Raji (cell line): ENCODE results near the gene PVALEF.

Source experiments
- POLR2A ChIP-seq: IDR thresholded peaks from 2 replicates; pipeline ENCODE4 v1.6.1; 2011; ENCODE audit warnings: low read depth, low read length, control low read depth; ENCODE audit not compliant: insufficient read depth

Gene PVALEF

DNA sequence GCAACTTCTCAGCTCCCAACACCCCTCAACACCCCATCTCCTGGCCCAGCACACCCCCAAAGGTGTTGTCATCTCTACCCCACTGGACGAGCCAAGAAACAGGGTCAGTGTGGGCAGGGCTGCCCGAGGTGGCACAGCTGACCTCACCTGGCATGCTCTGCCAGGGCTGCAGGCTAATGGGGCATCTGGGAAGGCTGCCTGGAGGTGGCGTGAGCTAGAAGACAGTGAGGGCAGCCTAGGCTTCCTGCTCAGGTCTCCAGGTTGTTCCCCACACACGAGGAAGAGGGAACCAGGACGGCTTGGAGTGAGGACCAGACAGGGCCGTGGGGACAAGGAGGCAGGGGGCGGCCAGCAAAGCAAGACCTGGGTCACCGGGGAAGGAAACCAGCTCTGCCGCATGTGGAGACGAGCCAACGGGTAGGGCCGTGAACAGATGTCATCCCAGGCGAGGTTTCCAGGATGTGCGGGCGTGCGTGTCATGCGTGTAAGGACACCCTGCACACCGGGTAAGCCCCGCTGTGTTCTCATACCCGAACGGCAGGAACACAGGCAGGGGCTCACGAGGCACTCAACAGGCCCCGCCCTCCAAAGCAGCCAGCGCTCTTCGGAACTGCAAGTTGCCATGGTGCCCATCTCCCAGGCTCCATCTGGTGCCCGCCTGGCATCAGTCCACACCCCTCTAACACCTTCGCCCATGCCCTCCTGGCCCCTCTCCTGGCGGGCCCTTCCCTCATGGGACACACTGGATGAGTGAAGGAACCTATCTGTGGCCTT lies 29.6 kb upstream of the PVALEF start:
- TF ChIP-seq POLR2A: no peak

DNA sequence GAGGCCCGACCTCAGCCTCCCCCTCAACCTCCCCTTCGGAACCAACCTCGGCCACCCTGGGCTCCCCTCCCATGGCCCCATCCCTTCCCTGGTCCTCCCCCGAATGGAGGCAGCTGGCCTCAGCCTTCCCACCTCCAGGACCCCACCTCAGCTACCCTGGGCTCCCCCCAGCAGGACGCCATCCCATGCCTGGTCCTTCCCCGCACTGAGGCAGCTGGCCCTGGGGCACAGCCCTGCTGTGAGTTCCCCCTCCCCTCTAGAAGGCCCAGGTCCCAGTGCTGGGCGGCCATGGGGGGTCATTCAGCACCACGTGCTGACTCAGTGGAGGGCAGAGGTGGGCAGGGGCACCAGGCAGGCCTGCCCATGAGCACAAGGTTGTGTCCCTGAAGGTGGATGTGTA lies 28.9 kb upstream of the PVALEF start:
- no peak for TF ChIP-seq POLR2A

DNA sequence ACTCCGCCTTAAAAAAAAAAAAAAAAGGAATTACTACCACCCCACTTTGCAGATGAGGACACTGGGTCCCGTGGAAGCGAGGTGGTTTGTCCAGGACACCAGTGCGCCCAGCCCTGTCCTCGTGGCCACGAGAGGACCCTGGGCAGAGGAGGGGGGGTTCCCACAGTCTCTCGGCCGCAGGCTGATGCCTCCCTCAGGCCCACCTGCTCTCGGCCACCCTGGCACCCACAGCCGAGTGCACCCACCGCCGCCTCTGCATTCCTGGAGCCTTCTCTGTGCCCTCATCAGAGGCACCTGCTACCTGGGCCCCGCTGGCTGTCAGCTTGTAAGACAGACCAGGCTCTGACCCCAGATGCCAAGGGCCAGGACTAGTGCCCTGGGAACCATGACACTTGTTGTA lies 28.1 kb upstream of the PVALEF start:
- TF ChIP-seq POLR2A: no peak

DNA sequence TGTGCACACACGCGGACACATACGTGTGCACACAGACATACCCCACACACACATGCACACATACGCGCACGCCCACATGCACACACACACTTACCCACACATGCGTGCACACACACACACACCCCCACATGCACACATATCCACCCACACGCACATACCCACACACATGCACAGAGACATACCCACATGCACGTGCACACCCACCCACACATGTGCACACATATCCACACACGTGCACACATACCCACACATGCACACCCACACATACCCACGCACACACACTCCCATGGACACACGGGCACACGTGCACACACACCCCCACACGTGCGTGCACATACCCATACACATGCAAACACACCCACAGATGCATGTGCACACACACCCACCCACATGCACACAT lies 27.2 kb upstream of the PVALEF start:
- no peak for TF ChIP-seq POLR2A

GRCh38 chr17:81138500-81138899 lies 26.8 kb upstream of the PVALEF start:
- TF ChIP-seq POLR2A: no peak

DNA sequence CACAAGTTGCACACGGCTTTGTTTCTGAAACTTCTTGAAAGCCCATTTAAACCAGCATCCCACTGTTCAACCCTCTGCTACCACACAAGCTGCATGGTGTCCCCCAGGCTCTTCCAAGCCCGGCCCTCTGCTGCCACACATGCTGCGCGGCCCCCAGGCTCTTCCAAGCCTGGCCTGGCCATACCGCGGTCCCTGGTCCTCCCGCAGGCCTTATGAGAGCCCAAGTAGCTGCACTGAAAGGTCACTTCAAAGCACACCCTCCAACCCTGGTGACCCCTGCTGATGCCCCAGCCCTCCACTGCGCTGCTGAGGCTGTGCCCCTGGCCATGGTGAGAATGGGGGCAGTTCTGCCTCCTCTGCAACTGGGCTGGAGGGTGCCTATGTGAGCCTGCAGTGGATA lies 25.9 kb upstream of the PVALEF start:
- TF ChIP-seq POLR2A: no peak

DNA sequence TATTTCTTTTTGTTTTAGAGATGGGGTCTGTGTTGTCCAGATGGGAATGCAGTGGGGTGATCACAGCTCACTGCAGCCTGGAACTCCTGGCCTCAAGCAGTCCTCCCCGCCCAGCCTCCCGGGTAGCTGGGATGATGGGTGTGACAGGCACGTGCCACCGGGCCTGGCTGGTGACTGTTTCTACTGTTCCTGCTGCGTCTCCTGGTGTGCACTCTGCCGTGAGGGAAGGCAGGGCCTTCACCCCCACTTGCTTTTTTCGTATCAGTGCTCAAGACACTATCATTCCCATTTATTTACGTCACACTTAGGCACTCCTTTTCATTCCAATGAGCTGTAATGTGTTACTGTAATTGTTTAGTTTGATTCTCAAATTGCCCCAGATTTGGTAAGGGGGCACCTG lies 25.3 kb upstream of the PVALEF start:
- no peak for TF ChIP-seq POLR2A

GRCh38 chr17:81140695-81141094 lies 24.6 kb upstream of the PVALEF start:
- no peak for TF ChIP-seq POLR2A

DNA sequence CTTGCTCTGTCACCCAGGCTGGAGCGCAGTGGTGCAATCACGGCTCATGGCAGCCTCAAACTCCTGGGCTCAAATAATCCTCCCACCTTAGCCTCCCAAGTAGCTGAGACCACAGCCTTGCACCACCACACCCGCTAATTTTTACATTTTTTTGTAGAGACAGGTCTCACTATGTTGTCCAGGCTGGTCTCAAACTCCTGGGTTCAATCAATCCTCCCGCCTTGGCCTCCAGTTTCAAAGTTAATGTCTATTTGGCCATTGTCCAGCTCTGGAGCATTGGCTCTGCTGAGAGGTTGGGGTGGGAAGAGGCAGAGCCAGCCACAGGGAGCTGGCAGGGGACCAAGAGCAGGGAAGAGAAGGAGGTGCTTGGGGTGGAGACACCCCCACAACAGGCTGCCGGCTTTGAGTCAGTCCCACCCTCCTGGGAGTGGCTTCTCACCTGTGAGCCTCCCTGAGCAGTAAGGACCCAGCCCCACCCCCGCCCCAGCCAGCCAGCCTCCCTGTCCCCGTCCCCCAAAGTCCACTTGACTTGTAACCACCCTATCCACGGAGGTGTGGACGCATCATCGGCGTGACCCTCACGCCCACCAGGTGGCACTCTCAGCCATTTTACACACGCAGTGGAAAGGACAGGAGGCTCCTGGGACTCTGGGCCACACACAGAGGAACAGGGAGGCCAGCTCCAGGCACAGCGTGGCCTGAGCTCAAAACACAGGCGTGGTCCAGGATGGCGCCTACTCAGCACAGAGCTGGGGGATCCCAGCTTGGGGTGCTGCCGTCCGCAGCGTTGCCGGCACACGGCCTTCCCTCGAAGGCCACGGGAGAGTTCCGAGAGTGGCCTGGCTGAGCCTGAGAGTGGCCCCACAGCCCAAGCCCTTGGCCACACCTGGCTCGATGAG lies 22.8 kb upstream of the PVALEF start:
- TF ChIP-seq POLR2A: no peak

- no peak for TF ChIP-seq POLR2A
Observed at GRCh38 chr17:81143200-81143527, 22.1 kb upstream of the PVALEF start.

DNA sequence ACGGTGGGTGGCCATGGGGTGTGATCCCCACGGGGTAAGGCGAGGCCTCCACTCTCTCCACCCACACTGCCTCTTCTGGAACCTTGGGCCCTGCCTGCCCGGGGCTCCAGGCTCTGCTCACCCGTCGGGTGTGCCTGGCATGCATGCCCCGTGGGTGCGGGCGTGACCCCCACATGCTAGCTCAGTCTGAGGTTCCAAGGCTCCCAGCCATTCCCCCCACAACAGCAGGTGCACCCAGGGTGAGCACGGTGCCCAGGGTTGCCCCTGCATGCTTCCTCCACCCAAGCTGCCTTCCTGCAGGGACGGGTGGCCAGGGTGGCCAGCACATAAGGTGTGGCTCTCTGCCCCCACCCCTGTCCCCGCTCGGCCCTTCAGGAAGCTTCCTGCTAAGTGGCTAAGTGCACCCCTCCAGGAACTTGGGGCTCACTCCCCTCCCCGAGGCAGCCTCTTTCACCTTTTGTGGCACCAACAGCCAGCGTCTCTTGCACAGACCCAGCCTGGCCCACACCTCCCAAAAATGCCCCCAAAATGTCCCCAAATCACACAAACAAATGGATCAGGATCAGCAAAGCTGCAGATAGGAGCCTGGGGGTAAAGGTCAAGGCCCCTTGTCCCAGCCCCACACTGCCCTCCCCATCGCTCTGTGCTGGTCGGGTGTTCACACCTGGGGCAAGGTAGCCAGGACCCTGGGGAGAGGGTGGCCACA lies 21.4 kb upstream of the PVALEF start:
- no peak for TF ChIP-seq POLR2A

DNA sequence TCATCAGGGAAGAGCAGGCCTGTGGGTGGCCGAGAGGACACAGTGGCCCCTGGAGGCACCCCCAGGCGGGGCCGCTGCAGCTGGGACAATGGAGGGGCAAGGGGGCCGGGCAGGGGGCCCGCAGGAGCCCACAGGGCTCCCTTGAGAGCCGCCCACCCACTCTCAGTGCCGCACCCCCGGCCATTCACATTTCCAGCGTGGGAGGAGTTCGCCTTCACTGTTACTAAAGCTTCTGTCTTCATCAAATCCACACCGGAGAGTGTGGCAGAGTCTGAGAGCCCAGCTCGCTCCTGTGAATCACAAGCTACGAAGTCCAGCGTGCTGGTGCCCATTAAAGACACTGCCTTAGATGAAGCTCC lies 20.9 kb upstream of the PVALEF start:
- no peak for TF ChIP-seq POLR2A

DNA sequence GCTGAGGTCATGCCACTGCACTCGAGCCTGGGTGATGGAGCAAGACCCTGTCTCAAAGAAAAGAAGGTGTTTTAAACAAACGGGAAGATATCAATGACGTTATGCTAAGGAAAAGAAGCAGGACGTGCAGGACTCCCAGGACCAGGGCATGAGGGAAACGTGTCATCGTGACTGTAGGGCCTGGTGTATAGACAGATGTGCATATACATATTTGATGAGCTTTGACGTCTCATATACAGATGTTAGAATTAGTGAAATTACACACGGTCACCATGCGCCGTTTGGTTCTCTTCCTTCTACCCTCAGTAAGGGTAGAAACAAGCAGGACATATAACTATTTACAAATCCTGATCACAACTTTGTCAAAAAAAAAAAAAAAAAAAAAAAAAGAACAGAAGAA lies 17.6 kb upstream of the PVALEF start:
- no peak for TF ChIP-seq POLR2A

DNA sequence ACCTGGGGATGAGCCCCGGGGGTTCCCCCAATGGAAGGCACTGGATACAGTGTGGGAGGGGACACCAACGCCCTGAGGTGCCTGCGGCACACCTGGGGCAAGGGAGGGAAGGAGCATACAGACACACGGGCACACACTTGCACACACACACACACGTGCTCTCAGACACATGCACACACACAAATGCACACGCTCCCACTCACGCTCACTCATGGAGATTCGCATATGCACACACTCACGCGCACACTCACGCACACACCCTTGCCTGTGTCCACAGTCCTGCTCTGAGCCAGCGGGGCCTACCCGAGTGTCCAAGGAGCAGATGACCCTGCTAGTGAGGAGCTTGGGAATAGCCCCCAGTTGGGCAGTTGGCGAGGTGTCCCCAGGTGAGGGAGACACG lies 16.7 kb upstream of the PVALEF start:
- TF ChIP-seq POLR2A: no peak

- TF ChIP-seq POLR2A: no peak
Observed at GRCh38 chr17:81148986-81149533, 16.2 kb upstream of the PVALEF start.
